Activated naive CD4-positive, alpha-beta T cell treated with Interleukin-2 at 50 U/mL for 16 hours (primary cell): ENCODE data around the gene CBFB.
"Not testable (repeated sequence)": the region's sequence is repeated elsewhere in the genome, so short reads cannot be mapped to it uniquely, and the experiment has no call there.

Experiments
- DNase-seq: peaks from one replicate; pipeline ENCODE4 v3.0.0-alpha.2; 2020

Gene CBFB

GRCh38 chr16:67028696-67029253 is at the start of gene CBFB:
TSS of gene CBFB (plus strand) at chr16:67029149. CDS start at chr16:67029408, 259 bp downstream.
- DNase-seq = peak; percentile 92

DNA sequence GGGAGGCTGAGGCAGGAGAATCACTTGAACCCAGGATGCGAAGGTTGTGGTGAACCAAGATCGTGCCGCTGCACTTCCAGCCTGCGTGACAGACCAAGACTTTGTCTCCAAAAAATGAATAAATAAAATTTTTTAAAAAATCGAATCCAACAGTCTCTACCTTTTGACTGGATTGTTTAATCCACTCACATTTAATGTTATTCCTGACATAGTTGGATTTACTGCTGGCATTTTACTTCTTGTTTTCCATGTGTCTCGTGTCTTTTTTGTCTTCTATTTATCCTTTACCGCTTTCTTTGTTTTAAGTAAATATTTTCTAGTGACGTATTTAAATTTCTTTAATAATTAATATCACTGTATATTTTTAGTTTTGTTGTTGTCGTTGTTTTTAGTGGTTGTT is 45.9 kb upstream of the CBFB start:
- no peak for DNase-seq

GRCh38 chr16:66984892-66985311 is 44.0 kb upstream of the CBFB start:
- peak; percentile 79 for DNase-seq

- no peak for DNase-seq
Observed at GRCh38 chr16:66986559-66986958, 42.4 kb upstream of the CBFB start.

DNA sequence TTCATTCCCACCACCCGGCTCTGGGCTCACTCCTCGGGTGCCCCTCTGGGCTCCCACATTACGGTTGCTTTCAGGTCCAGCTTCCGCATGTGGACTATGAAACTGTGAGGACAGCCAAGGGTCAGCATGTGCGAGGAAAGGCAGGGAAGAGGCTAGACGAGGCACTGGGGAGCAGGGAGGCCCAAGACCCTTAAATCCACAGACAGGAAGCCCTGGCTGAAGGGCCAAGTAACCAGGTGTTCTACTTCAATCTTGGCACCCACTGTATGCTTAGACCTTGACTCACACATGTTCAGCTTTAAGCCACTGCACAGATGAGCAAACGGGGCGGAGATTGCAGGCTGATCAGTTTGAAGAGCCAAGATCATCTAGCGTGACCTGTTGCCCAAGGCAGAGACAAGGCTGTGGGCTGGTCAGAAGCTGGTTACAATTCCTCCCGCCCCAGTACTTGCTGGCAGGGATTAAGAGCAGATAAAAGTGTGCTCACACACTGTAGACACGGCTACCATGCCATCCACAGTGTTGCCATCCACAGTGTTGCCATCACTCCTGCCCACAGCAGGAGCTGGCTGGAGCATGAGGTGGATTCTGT is 40.7 kb upstream of the CBFB start, which contains the start of gene CES4A:
Gene CES4A (plus strand): TSS at position 393 of the 592 bp plus-strand sequence. CDS start 184 bp downstream, at position 577.
- no peak for DNase-seq

GRCh38 chr16:66991545-66992077 is 37.3 kb upstream of the CBFB start:
- DNase-seq = no peak

DNA sequence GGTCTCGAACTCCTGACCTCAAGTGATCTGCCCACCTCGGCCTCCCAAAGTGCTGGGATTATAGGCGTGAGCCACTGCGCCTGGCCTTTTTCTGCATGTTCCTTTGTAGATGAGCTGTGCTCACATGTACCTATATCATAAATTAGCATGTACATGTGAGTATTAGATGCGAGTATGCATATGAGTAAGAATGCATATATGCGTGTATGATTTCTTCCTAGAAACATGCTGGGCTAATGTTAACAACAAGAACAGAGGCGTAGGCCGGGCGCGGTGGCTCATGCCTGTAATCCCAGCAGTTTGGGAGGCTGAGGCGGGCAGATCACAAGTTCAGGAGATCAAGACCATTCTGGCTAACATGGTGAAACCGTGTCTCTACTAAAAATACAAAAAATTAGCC is 35.4 kb upstream of the CBFB start:
- not testable (repeated sequence) for DNase-seq

DNA sequence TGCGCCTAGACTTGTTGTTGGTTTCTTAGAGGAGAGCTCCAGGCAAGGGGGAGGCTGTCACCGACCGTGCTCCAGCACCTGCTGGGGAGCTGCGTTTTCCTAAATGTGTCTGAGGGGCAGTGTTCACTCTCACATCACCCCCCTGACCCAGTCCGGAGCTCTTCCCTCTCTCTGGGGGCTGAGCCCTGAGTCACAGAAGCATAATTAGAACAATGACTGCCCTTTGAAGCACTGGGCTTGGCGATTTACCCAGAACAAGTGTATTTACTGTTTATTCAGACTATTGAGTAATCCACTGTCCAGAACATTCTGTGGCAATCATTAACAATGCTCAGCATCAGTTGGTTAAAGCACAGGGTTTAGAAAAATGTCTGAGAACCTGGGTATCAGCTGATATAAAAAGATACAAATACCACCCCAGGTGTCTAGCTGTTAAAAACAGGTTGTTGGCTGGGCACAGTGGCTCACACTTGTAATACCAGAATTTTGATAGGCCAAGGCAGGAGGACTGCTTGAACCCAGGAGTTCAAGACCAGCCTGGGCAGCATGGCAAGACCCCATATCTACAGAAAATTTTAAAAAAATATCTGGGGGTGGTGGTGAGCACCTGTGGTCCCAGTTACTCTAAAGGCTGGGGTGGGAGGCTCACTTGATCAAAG is 32.5 kb upstream of the CBFB start:
- no peak for DNase-seq

DNA sequence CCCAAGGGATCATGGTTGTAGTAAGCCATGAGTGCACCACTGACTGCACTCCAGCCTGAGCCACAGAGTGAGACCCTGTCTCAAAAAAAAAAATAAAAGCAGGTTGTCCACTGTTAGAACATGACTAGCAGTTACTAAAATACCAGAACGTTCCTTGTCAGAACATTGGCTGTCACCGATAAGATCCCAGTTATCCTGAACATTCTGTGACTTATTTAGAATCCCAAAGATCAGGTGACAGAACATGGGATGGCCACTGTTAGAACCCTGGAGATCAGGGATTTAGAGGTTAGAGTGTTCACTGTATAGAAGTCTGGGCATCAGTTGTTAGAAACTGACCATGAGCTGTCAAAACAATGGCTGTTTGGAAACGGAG is 32.0 kb upstream of the CBFB start:
- no peak for DNase-seq

GRCh38 chr16:67000384-67001351 is 28.3 kb upstream of the CBFB start:
- peak; percentile 61 for DNase-seq

DNA sequence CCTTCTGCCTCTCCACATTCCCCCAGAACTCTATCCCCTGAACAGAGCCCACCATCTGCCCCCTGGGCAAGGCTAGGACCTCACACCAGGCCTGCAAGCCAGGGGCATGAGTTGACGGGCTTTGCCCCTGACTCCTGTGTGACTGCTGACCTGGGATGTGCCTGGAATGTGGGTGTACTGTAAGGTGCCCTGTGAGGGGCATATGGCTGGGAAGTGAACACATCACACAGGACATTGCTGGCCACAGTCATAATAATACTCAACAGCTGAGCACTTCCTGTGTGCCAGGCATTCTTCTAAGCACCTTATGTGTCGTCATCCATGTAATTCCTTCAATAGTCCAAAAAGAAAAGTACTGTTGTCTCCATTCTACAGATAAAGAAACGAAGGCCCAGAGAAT is 27.2 kb upstream of the CBFB start:
- no peak for DNase-seq

DNA sequence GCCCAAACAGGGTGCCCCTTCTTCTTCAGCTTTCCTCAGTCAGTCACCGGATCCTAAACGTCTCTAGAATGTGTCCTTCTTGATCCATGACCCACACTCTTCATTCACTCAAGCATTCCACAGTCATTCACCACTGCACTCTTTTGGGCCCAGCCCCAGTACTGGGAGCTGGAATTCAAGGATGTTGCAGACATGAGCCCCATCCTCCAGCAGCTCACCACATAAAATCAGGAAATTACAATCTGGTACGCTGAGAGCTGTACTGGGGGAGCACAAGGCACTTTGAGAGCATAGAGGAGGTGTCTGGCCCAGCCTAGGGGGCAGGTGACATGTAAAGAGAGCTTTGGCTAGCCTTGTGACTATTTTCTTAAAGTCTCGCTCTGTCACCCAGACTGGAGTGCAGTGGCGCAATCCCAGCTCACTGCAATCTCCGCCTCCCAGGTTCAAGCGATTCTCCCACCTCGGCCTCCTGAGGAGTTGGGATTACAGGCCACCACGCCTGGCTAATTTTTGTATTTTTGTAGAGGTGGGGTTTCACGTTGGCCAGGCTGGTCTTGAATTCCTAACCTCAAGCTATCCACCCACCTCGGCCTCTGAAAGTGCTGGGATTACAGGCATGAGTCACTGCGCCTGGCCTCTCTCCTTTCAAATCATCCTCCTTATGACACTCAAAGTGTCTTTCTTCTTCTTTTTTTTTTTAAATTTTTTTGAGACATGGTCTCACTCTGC is 21.9 kb upstream of the CBFB start:
- DNase-seq = no peak

GRCh38 chr16:67009158-67009557 is 19.8 kb upstream of the CBFB start:
- no peak for DNase-seq

DNA sequence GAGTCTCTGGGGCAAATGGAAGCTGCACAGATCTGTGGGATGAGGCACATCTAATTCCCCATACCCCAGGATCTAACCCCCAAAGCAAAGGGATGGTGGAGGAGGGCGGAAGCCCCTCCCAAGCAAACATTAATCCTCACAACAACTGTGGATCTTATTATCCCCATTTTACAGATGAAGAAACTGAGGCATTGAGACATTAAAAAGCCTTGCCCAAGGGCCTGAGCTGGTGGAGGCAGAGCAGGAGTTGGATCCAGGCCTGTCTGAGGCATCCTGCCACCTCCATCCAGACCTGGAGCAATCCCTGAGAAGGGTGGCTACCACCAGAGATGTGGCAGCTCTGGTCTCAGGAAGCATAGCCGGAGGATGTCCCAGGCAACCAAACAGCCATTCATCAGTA is 17.7 kb upstream of the CBFB start:
- no peak for DNase-seq

GRCh38 chr16:67013233-67013822 is 15.6 kb upstream of the CBFB start:
- no peak for DNase-seq

- peak; percentile 78 for DNase-seq
Observed at GRCh38 chr16:67013823-67014633, 14.9 kb upstream of the CBFB start.

- DNase-seq = no peak
Observed at GRCh38 chr16:67014634-67015312, 14.2 kb upstream of the CBFB start.

- DNase-seq = no peak
Observed at GRCh38 chr16:67015313-67015731, 13.6 kb upstream of the CBFB start.

GRCh38 chr16:67016143-67016542 is 12.8 kb upstream of the CBFB start:
- DNase-seq = no peak

GRCh38 chr16:67016681-67017420 is 12.1 kb upstream of the CBFB start:
- no peak for DNase-seq
